ENCODE measurements around the gene NEO1. TPM values are rescaled to one million over a fixed set of nuclear protein-coding genes. Genes with fewer than 3 reads are reported as not detected.
A peak's percentile ranks its signal among the peaks of the same experiment; 100 is the strongest.

Gene NEO1
- total RNA-seq, 4 donors from 2014 or later: 60.2 to 127 (median 115) TPM

GRCh38 chr15:73006523-73006922 lies 45.7 kb upstream of the NEO1 start:
- no peaks in the 10 kb centered on the region for H3K27me3 ChIP-seq
- TF ChIP-seq POLR2A (IDR thresholded peaks at IDR 0.05): no peak
- TF ChIP-seq CTCF (IDR thresholded peaks at IDR 0.05): no peak

DNA sequence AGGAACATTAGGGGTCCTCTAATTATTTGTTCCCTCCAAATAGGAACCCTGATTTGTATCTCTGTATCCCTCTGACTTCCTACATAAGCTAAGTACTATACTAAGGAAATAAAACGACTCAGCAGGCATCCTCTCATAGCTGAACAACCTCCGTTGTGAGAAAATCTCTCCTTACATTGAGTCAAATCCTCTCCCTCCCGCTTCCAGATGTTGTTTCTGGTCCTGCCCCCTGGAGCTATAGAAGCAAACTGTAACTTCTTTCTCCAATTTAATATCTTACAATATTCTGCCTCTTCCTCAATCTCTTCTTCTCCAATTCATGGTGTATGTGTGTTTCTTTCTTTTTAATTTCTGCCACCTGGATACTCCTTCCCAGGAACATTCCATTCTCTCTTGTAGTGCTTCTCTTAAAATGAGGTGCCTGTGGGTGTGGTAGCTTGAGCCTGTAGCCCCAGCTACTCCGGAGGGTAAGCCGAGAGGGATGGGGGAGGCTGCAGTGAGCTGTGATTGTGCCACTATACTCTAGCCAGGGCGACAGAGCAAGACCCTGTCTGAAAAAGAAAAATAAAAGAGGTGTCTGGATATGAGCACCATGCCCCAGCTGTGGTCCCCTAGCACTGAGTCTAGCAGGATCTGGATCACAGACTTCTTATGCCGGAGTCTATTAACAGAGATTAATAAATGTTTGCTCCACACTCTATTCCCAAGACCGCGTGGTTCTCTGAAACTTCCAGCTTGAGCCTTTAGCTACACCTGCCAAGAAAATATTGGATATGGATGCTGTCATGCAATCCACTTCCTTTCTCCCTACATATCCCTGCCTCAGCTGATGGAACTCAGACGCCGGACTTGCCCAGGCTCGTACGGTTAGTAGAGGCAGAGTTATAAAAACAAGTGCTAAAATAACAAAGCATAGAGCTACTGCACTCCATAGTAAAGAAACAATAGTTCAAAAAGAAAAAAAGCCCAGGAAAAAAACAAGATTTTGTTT lies 42.9 kb upstream of the NEO1 start:
- no peaks in the 10 kb centered on the region for H3K27me3 ChIP-seq
- peaks cover 0 to 7% (median 0%) of the 10 kb centered on the region in 4 donors for H3K4me1 ChIP-seq
- no peak for DNase-seq
- no peaks in the 10 kb centered on the region for H3K9me3 ChIP-seq
- no peak overlapping the region for H3K4me3 ChIP-seq
- no peak overlapping the region for H3K27ac ChIP-seq
- TF ChIP-seq POLR2A (IDR thresholded peaks at IDR 0.05): no peak
- TF ChIP-seq CTCF (IDR thresholded peaks at IDR 0.05): no peak
- no peaks in the 10 kb centered on the region for H3K36me3 ChIP-seq

More at GRCh38 chr15:73006523-73006922, 45.7 kb upstream of the NEO1 start:
- no peaks in the 10 kb centered on the region for H3K9me3 ChIP-seq
- DNase-seq: no peak
- H3K4me3 ChIP-seq: no peak overlapping the region
- no peak overlapping the region for H3K27ac ChIP-seq
- H3K4me1 ChIP-seq: peaks cover 0 to 7% (median 0%) of the 10 kb centered on the region in 4 donors
- H3K36me3 ChIP-seq: no peaks in the 10 kb centered on the region

GRCh38 chr15:73010154-73011152 lies 41.8 kb upstream of the NEO1 start:
- Histone ChIP-seq H3K9me3 (no peaks in the 10 kb centered on the region), H3K27ac (no peak overlapping the region), H3K4me1 (peaks cover 0 to 2% (median 0%) of the 10 kb centered on the region in 4 donors), H3K27me3 (no peaks in the 10 kb centered on the region), H3K36me3 (no peaks in the 10 kb centered on the region), H3K4me3 (no peak overlapping the region)
- TF ChIP-seq CTCF (IDR thresholded peaks at IDR 0.05) (no peak), POLR2A (IDR thresholded peaks at IDR 0.05) (no peak)
- DNase-seq: no peak

DNA sequence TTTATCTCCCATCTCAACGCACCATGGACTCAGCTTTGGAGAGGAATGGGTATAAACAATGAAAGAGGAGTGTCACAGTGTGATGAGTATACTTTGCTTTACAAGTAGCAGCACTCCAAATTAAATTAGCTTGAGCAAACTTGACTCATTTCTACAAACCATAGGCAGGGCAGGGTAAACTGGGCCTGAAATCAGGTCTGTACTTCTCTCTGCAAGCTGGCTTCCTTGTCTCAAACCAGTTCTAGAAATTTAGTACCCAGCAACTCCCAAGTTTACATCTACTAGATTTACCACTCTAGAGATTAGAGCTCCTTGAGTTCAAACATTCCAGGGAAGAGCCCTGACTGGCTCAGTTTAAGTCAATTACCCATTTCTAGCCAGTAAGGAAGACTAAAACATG lies 37.4 kb upstream of the NEO1 start:
- Histone ChIP-seq H3K27ac (no peak overlapping the region), H3K9me3 (no peaks in the 10 kb centered on the region), H3K36me3 (no peaks in the 10 kb centered on the region), H3K4me1 (no peaks in the 10 kb centered on the region), H3K27me3 (no peaks in the 10 kb centered on the region), H3K4me3 (no peak overlapping the region)
- DNase-seq: no peak
- TF ChIP-seq POLR2A (IDR thresholded peaks at IDR 0.05) (no peak), CTCF (IDR thresholded peaks at IDR 0.05) (no peak)

GRCh38 chr15:73015493-73015892 lies 36.8 kb upstream of the NEO1 start:
- peak in 3 of 6 experiments; percentile 6 to 19 (median 11) for TF ChIP-seq CTCF (IDR thresholded peaks at IDR 0.05)
- TF ChIP-seq POLR2A (IDR thresholded peaks at IDR 0.05): no peak
- Histone ChIP-seq H3K9me3 (no peaks in the 10 kb centered on the region), H3K4me1 (no peaks in the 10 kb centered on the region), H3K4me3 (no peak overlapping the region), H3K27me3 (no peaks in the 10 kb centered on the region), H3K36me3 (no peaks in the 10 kb centered on the region), H3K27ac (no peak overlapping the region)
- DNase-seq: no peak
